Stomach (tissue), 9 donors: ENCODE data around the gene IL1RAPL2. TPM values are rescaled to one million over a fixed set of nuclear protein-coding genes. Genes with fewer than 3 reads are reported as not detected.

Experiments used
- DNase-seq, 2 donors: peaks; one replicate each; pipeline versions ENCODE4 v3.0.0 to v3.0.0-alpha.2; 2013 to 2019
- H3K27ac ChIP-seq, 5 donors: fragments of 200-600 bp in 4 of 5; sonication (generic) in 4 of 5; one replicate each; pipeline ENCODE4 v1.5.1; 2013 to 2019; ENCODE audit warnings: mild to moderate bottlenecking in 1 of 5, moderate library complexity in 1 of 5
- H3K27me3 ChIP-seq, 3 donors: fragments of 200-600 bp; sonication (generic); one replicate each; pipeline ENCODE4 v1.5.1; 2017 to 2019; ENCODE audit warnings: mixed run types in 1 of 3
- H3K36me3 ChIP-seq, 4 donors: fragments of 200-600 bp; sonication (generic); 1 replicate in 3 of 4; 2 replicates in 1 of 4; pipeline ENCODE4 v1.5.1; 2016 to 2019
- H3K4me1 ChIP-seq, 4 donors: fragments of 200-600 bp; sonication (generic); one replicate each; pipeline ENCODE4 v1.5.1; 2016 to 2019
- H3K4me3 ChIP-seq, 4 donors: fragments of 200-600 bp; sonication (generic) in 3 of 4; one replicate each; pipeline ENCODE4 v1.5.1; 2016 to 2019; ENCODE audit warnings: mild to moderate bottlenecking in 1 of 4
- H3K9me3 ChIP-seq, 4 donors: fragments of 200-600 bp; sonication (generic); one replicate each; pipeline ENCODE4 v1.5.1; 2016 to 2019
- EP300 ChIP-seq: sonication (generic); formaldehyde crosslinking; IDR thresholded peaks from one replicate; pipeline ENCODE4 v1.6.1; 2017; ENCODE audit warnings: antibody characterized with exemption
- POLR2A ChIP-seq, 4 donors: fragments of 450-650 bp; IDR thresholded peaks; one replicate each; pipeline ENCODE4 v1.6.1; 2016; ENCODE audit warnings: antibody characterized with exemption in 4 of 4, control low read depth in 2 of 4, mild to moderate bottlenecking in 1 of 4, moderate library complexity in 1 of 4
- POLR2AphosphoS5 ChIP-seq, 3 donors: sonication (generic); formaldehyde crosslinking; IDR thresholded peaks; one replicate each; pipeline ENCODE4 v1.6.1; 2016; ENCODE audit warnings: antibody characterized with exemption in 3 of 3
- WGBS, 5 donors: extraction: QIAGEN DNeasy Blood & Tissue Kit in 3 of 5; methylation state at CpG; one replicate each; pipeline versions ENCODE4 v1.1.5 to v1.1.7; 2013 to 2018; 5-methylcytosine and 5-hydroxymethylcytosine counted together
- intact Hi-C: fragments of 100-400 bp; cut with DNase I; formaldehyde crosslinking; loops from one replicate; pipeline ENCODE4 v1.15.1; 2023; ENCODE audit warnings: low total_unique reads
- polyA plus RNA-seq, 3 donors: library from polyadenylated mRNA; stranded (reverse); fragments of 200-250 nt; gene quantifications; one replicate each; pipeline ENCODE4 v1.2.3, GENCODE V29; 2013
- total RNA-seq, 5 donors: library from RNA; depleted of rRNA; stranded (reverse); fragments of >200 nt; gene quantifications; one replicate each; pipeline versions ENCODE4 v1.1.0 to v1.2.3, GENCODE V29; 2014 to 2016
- TF ChIP-seq, protein P1 (sequence below), 7 experiments: fragments of 450-650 bp in 4 of 7; fragments of 200-600 bp in 3 of 7; sonication (generic) in 3 of 7; IDR thresholded peaks; one replicate each; pipeline ENCODE4 v1.5.1; 2016 to 2019; ENCODE audit warnings: antibody characterized with exemption in 7 of 7, control low read depth in 2 of 7, mild to moderate bottlenecking in 1 of 7
- donor health status: healthy with polysubstance abuse.
- donor health status: Bipolar disorder and iron deficiency.
- donor health status: healthy.

IL1RAPL2 gene
- total and polyA plus RNA-seq, 8 donors = 1.1 TPM; not detected in 7

DNA sequence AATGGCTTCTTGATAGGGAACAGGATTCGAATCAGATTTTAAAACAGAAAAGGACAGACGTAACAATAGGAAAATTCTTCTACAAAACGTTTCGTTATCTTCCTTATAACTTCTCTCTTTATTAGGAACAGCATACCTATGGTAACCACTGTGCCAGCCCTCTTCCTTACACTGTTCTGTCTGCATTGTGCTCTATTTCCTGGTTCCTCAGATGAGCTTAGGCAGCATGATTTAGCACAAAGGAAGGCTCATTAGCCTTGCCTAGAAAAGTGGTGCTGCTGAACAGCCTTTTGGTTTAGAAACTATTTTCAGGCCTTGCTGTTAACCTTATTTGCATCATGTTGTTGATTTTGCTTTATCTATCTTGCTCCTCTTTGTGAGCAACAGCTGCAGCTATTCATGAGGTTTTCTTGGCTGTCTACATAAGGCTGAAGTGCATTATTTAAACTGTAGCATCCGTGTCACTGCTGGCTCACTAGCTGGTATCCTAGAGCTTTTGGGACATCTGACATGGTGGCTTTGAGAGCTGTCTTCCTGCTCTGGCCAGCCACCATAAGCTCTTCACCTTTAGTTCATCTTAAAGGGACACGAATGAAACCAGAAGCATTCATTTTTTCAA is 1186.4 kb downstream of the IL1RAPL2 start:
- intact Hi-C loops = no loop called here
- TF ChIP-seq, protein P1, sequence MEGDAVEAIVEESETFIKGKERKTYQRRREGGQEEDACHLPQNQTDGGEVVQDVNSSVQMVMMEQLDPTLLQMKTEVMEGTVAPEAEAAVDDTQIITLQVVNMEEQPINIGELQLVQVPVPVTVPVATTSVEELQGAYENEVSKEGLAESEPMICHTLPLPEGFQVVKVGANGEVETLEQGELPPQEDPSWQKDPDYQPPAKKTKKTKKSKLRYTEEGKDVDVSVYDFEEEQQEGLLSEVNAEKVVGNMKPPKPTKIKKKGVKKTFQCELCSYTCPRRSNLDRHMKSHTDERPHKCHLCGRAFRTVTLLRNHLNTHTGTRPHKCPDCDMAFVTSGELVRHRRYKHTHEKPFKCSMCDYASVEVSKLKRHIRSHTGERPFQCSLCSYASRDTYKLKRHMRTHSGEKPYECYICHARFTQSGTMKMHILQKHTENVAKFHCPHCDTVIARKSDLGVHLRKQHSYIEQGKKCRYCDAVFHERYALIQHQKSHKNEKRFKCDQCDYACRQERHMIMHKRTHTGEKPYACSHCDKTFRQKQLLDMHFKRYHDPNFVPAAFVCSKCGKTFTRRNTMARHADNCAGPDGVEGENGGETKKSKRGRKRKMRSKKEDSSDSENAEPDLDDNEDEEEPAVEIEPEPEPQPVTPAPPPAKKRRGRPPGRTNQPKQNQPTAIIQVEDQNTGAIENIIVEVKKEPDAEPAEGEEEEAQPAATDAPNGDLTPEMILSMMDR (IDR thresholded peaks at IDR 0.05) = no peak
- TF ChIP-seq POLR2A (IDR thresholded peaks at IDR 0.05) = no peak
- TF ChIP-seq POLR2AphosphoS5 (IDR thresholded peaks at IDR 0.05) = no peak
- TF ChIP-seq EP300 = no peak
- WGBS, 5 donors = 46 to 60% (median 49%) methylated on average over 6 of the region's 6 CpGs
- Histone ChIP-seq H3K36me3 (no peaks in the 10 kb centered on the region), H3K4me1 (no peaks in the 10 kb centered on the region), H3K9me3 (no peaks in the 10 kb centered on the region), H3K27me3 (no peaks in the 10 kb centered on the region), H3K27ac (no peak overlapping the region), H3K4me3 (no peak overlapping the region)
- no peak for DNase-seq

GRCh38 chrX:105753411-105753810 is 1187.4 kb downstream of the IL1RAPL2 start:
- TF ChIP-seq POLR2AphosphoS5 (IDR thresholded peaks at IDR 0.05) (no peak), EP300 (no peak), POLR2A (IDR thresholded peaks at IDR 0.05) (no peak)
- TF ChIP-seq, protein P1 (IDR thresholded peaks at IDR 0.05) = no peak
- no peaks in the 10 kb centered on the region for H3K9me3 ChIP-seq
- no peak overlapping the region for H3K4me3 ChIP-seq
- DNase-seq = no peak
- intact Hi-C loops = no loop called here
- H3K27ac ChIP-seq = no peak overlapping the region
- WGBS, 5 donors = 53 to 74% (median 64%) methylated on average over 4 of the region's 4 CpGs
- no peaks in the 10 kb centered on the region for H3K4me1 ChIP-seq
- no peaks in the 10 kb centered on the region for H3K27me3 ChIP-seq
- H3K36me3 ChIP-seq = no peaks in the 10 kb centered on the region

DNA sequence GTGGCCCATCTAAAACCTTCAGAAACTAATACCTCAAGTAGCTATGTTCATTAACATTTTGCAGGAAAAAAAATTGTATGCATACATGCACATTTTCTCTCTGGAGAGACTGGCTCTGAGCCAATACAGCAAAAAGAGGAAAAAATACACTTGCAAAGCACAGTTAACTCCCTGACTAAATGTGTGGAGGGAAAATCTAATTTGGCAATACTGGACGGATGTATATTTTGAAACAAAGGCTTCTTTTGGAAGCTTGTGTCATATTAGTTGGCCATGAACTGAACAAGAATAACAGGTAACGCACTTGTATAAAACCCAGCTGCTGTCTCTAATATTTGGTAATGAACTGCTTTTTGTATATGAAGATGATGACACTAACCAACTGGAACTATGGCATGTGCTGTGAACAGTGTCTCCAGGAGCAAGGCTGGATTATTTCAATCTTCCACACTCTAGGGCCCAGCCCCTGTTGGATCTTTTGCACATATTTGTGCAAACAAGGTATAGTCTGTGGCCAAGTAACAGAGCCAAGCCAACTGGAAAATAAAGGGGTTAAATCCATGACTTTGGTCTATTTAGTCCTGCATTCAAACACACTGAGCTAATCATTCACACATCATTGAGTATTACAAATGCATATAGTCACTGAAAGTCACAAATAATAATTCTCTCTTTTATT is 1188.4 kb downstream of the IL1RAPL2 start:
- no peaks in the 10 kb centered on the region for H3K27me3 ChIP-seq
- TF ChIP-seq, protein P1 (IDR thresholded peaks at IDR 0.05) = no peak
- TF ChIP-seq EP300 = no peak
- H3K9me3 ChIP-seq = no peaks in the 10 kb centered on the region
- H3K27ac ChIP-seq = no peak overlapping the region
- H3K36me3 ChIP-seq = no peaks in the 10 kb centered on the region
- DNase-seq = peak in 1 of 2 donors; percentile 17
- intact Hi-C loops = no loop called here
- no peak overlapping the region for H3K4me3 ChIP-seq
- 54 to 84% (median 77%) methylated on average over 2 of the region's 2 CpGs for WGBS, 5 donors
- no peaks in the 10 kb centered on the region for H3K4me1 ChIP-seq

DNA sequence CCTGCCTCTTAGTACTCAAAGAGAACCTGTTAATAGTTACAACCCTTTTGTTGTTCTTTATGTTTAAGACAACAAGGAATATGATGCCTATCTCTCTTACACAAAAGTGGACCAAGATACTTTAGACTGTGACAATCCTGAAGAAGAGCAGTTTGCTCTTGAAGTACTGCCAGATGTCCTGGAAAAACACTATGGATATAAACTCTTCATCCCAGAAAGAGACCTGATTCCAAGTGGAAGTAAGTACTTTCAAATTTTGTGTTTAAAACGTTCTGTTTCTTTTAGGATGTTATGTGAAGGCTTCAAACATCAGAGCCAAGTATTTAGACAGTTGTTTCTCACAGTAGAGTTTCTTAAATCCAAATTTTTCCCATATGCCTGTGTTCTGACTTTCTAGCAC is 1189.1 kb downstream of the IL1RAPL2 start:
- H3K4me1 ChIP-seq = no peaks in the 10 kb centered on the region
- intact Hi-C loops = no loop called here
- H3K27me3 ChIP-seq = no peaks in the 10 kb centered on the region
- H3K36me3 ChIP-seq = no peaks in the 10 kb centered on the region
- DNase-seq = no peak
- no peak overlapping the region for H3K4me3 ChIP-seq
- no peak overlapping the region for H3K27ac ChIP-seq
- TF ChIP-seq POLR2A (IDR thresholded peaks at IDR 0.05) (no peak), POLR2AphosphoS5 (IDR thresholded peaks at IDR 0.05) (no peak), EP300 (no peak)
- TF ChIP-seq, protein P1 (IDR thresholded peaks at IDR 0.05) = no peak
- 3 to 27% (median 9%) methylated on average over 1 of the region's 1 CpG for WGBS, 5 donors
- H3K9me3 ChIP-seq = no peaks in the 10 kb centered on the region
